LNCAP (cell line): ENCODE results near the gene HDDC2.
A peak's percentile ranks its signal among the peaks of the same experiment; 100 is the strongest.

Source experiments
- CTCF ChIP-seq: fragments of 450-650 bp; IDR thresholded peaks from 2 replicates; pipeline ENCODE4 v1.5.1; 2017; ENCODE audit warnings: mild to moderate bottlenecking

Gene HDDC2

GRCh38 chr6:125314009-125314581 is 12.3 kb upstream of the HDDC2 start:
- TF ChIP-seq CTCF = peak; percentile 88

DNA sequence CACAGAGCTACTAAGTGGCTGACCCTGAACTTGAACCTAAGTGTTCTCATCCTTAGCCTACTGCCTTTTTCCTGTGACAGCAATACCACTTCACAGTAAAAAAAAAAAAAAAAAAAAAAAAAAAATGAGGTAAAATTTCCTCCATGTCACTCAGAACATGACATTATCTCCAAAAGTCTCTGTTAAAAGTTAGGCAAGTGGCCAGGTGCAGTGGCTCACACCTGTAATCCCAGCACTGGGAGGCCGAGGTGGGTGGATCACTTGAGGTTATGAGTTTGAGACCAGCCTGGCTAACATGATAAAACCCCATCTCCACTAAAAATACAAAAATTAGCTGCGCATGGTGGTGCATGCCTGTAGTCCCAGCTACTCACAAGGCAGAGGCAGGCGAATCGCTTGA is 11.2 kb upstream of the HDDC2 start:
- no peak for TF ChIP-seq CTCF

GRCh38 chr6:125312478-125312877 is 10.7 kb upstream of the HDDC2 start:
- no peak for TF ChIP-seq CTCF

- TF ChIP-seq CTCF = peak; percentile 80
Observed at GRCh38 chr6:125310994-125311649, 9.4 kb upstream of the HDDC2 start.

DNA sequence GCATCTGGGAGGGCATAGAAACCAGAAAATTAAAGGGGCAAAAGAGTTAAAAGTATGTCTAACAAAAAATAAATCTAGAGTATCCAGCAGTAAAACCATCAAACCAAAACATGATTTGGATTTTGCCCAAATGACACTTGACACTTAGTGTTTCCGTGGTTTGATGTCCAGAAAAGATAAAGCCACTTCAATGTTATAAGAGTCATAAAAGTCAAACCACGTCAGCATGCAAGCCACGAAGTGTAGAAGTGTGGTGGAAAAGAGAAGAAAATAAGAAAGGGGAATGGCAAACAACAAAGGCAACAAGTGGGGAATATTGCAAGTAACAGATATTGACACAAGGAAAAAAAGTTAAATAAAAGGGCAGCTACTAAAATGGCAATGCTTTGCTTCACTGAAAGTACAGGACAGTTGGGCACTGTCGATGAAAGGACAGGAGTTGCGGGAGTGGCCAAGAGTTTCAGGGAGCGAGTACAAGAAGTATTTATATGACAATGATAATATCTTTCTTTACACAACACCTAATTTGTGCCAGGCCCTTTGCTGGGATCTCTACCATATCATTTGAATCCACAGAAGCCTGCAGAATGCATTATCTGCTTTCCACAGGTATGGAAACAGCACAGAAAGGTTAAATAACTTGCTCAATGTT is 6.3 kb upstream of the HDDC2 start:
- no peak for TF ChIP-seq CTCF

DNA sequence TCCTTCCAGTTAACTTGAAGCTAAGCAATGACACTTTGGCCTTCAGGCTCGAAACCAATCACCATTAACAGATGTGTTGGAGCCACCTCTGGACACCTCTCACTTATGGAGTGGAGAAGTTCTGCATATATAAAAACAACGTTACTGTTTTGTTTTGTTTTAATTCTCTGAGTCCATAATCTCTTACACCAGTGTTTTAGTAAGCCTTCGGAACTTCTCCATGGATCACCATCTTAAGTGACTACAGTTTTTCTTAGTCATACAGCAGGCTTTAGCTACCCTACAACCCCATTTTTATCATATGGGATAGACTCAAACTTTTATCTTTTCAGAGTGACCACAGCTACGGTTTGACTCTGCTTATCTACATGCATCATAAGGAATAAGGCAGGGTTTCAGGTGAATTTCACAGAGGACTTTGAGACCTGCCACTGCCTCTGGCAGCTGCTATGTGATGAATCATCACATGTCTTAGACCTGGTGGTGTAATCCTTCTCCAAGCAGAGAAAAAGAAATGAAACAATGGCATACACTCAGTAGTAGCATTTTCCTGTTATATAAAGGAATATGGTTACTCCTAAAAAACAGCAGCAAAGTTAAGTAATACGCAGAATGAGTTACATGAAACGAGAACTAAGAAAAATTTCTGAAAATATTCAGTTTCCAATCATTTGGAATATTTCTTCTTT is 5.5 kb upstream of the HDDC2 start:
- TF ChIP-seq CTCF = no peak

DNA sequence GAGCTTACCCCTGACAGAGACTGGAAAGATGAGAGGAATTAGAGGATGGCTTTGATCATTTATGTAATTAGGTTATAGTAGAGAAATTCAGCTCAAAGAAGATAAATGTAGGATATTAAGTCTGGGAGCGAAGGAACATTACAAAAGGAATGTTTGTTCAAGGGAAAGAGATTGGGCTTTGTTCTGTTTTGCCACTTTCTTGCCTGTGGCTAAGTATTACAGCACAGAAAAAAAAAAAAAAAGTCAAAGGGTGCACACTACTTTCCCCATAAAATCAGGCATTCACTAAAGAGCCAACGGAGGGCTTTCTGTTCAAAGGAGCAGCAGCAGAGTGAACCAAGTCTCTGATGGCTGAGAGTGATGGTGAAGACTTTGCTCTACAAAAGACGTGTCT is 5.0 kb upstream of the HDDC2 start:
- TF ChIP-seq CTCF = no peak
